Esophagus muscularis mucosa (tissue), 4 donors: ENCODE data around the gene CCNF. TPM values are rescaled to one million over a fixed set of nuclear protein-coding genes. Genes with fewer than 3 reads are reported as not detected.

Source experiments
- DNase-seq: peaks from one replicate; pipeline ENCODE4 v3.0.0-alpha.2; 2017; ENCODE audit errors: extremely low spot score
- H3K27ac ChIP-seq, 4 donors: fragments of 200-600 bp; sonication (generic); replicated peaks in 1 of 4; 1 replicate in 3 of 4; 2 replicates in 1 of 4; pipeline ENCODE4 v1.5.1; 2016 to 2019; ENCODE audit warnings: mild to moderate bottlenecking in 1 of 4
- H3K27me3 ChIP-seq, 4 donors: fragments of 200-600 bp; sonication (generic); one replicate each; pipeline versions ENCODE4 v1.5.1 to v1.6.0; 2016 to 2019
- H3K36me3 ChIP-seq, 4 donors: fragments of 200-600 bp; sonication (generic); one replicate each; pipeline ENCODE4 v1.5.1; 2016 to 2019
- H3K4me1 ChIP-seq, 4 donors: fragments of 200-600 bp; sonication (generic); one replicate each; pipeline ENCODE4 v1.5.1; 2016 to 2019
- H3K4me3 ChIP-seq, 4 donors: fragments of 200-600 bp; sonication (generic); 1 replicate in 2 of 4; 2 replicates in 2 of 4; pipeline ENCODE4 v1.5.1; 2016 to 2019; ENCODE audit warnings: mild to moderate bottlenecking in 4 of 4, moderate library complexity in 1 of 4
- H3K9me3 ChIP-seq, 4 donors: fragments of 200-600 bp; sonication (generic); 1 replicate in 3 of 4; 2 replicates in 1 of 4; pipeline ENCODE4 v1.5.1; 2016 to 2019
- EP300 ChIP-seq: sonication (generic); formaldehyde crosslinking; IDR thresholded peaks from one replicate; pipeline ENCODE4 v1.6.1; 2017; ENCODE audit warnings: antibody characterized with exemption
- POLR2A ChIP-seq: fragments of 450-650 bp; IDR thresholded peaks from one replicate; pipeline ENCODE4 v1.6.1; 2017; ENCODE audit warnings: antibody characterized with exemption, moderate library complexity, mild to moderate bottlenecking, low read depth
- POLR2AphosphoS5 ChIP-seq, 2 donors: sonication (generic); formaldehyde crosslinking; IDR thresholded peaks; one replicate each; pipeline ENCODE4 v1.6.1; 2017; ENCODE audit warnings: antibody characterized with exemption in 2 of 2
- WGBS: methylation state at CpG from one replicate; pipeline ENCODE4 v1.1.5; 2018; 5-methylcytosine and 5-hydroxymethylcytosine counted together
- intact Hi-C: fragments of 100-400 bp; cut with DNase I; formaldehyde crosslinking; loops from one replicate; pipeline ENCODE4 v1.15.1; 2023
- total RNA-seq, 4 donors: library from RNA; depleted of rRNA; stranded (reverse); fragments of >200 nt; gene quantifications; one replicate each; pipeline versions ENCODE4 v1.1.0 to v1.2.1, GENCODE V29; 2016
- TF ChIP-seq, protein P1 (sequence below), 3 experiments: fragments of 200-600 bp in 2 of 3; fragments of 450-650 bp in 1 of 3; sonication (generic) in 2 of 3; IDR thresholded peaks; one replicate each; pipeline ENCODE4 v1.5.1; 2017 to 2019; ENCODE audit warnings: antibody characterized with exemption in 3 of 3, mild to moderate bottlenecking in 2 of 3, moderate library complexity in 1 of 3

Gene CCNF
- total RNA-seq, 4 donors from 2014 or later, result 0.83 to 2.5 (median 1.5) TPM

DNA sequence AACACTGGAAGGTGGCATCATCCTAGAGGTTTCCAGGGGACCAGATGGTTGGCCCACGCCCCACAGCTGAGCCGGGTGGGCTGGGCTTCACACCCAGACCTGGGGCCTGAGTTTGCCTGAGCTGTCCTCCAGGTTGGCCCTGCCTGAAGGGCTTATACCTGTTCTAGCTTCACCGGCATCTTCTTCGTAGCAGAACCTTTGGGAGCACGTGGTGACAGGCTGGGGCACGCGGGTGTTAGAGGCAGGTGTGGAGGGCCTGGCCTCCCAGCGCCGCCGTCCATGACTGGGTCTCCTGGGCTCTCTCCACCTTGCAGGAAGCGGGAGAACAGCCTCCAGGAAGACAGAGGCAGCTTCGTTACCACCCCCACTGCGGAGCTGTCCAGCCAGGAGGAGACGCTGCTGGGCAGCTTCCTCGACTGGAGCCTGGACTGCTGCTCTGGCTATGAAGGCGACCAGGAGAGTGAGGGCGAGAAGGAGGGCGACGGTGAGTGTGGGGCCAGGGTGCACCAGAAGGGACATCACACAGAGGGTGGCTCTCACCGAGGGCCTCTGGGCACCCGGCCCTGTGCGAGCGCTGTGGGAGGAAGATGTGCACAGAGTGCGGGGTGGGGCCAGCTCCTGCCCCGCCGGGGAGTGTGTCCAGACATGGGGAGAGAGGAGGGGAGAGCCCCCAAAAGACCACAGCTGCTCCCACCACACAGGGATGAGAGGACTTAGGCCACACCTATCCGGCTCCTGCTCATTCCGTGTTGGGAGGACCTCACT is 26.0 kb downstream of the CCNF start:
- peaks cover 12 to 16% (median 13%) of the 10 kb centered on the region in 4 donors for H3K4me1 ChIP-seq
- 92% methylated on average over 26 of the region's 28 CpGs for WGBS
- no peaks in the 10 kb centered on the region for H3K27me3 ChIP-seq
- intact Hi-C loops, result loop anchor here (5.0 kb wide), 1 partner anchor 47 kb away; no protein-coding TSS in a partner anchor
- TF ChIP-seq POLR2AphosphoS5 (IDR thresholded peaks at IDR 0.05) (no peak), EP300 (no peak), POLR2A (no peak)
- TF ChIP-seq, protein P1, sequence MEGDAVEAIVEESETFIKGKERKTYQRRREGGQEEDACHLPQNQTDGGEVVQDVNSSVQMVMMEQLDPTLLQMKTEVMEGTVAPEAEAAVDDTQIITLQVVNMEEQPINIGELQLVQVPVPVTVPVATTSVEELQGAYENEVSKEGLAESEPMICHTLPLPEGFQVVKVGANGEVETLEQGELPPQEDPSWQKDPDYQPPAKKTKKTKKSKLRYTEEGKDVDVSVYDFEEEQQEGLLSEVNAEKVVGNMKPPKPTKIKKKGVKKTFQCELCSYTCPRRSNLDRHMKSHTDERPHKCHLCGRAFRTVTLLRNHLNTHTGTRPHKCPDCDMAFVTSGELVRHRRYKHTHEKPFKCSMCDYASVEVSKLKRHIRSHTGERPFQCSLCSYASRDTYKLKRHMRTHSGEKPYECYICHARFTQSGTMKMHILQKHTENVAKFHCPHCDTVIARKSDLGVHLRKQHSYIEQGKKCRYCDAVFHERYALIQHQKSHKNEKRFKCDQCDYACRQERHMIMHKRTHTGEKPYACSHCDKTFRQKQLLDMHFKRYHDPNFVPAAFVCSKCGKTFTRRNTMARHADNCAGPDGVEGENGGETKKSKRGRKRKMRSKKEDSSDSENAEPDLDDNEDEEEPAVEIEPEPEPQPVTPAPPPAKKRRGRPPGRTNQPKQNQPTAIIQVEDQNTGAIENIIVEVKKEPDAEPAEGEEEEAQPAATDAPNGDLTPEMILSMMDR (IDR thresholded peaks at IDR 0.05), result no peak
- H3K4me3 ChIP-seq, result no peak overlapping the region
- no peaks in the 10 kb centered on the region for H3K9me3 ChIP-seq
- DNase-seq, result no peak
- H3K36me3 ChIP-seq, result peaks cover 0 to 21% (median 9%) of the 10 kb centered on the region in 4 donors
- no peak overlapping the region for H3K27ac ChIP-seq

DNA sequence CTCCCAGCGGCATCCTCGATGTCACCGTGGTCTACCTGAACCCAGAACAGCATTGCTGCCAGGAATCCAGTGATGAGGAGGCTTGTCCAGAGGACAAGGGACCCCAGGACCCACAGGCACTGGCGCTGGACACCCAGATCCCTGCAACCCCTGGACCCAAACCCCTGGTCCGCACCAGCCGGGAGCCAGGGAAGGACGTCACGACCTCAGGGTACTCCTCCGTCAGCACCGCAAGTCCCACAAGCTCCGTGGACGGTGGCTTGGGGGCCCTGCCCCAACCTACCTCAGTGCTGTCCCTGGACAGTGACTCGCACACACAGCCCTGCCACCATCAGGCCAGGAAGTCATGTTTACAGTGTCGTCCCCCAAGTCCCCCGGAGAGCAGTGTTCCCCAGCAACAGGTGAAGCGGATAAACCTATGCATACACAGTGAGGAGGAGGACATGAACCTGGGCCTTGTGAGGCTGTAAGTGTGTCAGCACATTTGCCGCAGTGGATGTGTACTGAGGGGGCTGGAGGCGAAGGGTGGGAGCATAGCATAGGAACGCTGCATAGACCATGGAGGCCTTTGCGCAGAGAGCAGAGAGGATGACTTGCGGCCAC is 27.4 kb downstream of the CCNF start:
- no peak overlapping the region for H3K27ac ChIP-seq
- H3K9me3 ChIP-seq, result no peaks in the 10 kb centered on the region
- no peaks in the 10 kb centered on the region for H3K27me3 ChIP-seq
- 94% methylated on average over 17 of the region's 21 CpGs for WGBS
- intact Hi-C loops, result loop anchor here (2.0 to 5.0 kb wide), 2 partner anchors 26 to 46 kb away; no protein-coding TSS in a partner anchor
- TF ChIP-seq POLR2A (no peak), EP300 (no peak), POLR2AphosphoS5 (IDR thresholded peaks at IDR 0.05) (no peak)
- TF ChIP-seq, protein P1 (IDR thresholded peaks at IDR 0.05), result no peak
- peaks cover 0 to 21% (median 9%) of the 10 kb centered on the region in 4 donors for H3K36me3 ChIP-seq
- no peak for DNase-seq
- peaks cover 15 to 20% (median 17%) of the 10 kb centered on the region in 4 donors for H3K4me1 ChIP-seq
- no peak overlapping the region for H3K4me3 ChIP-seq

DNA sequence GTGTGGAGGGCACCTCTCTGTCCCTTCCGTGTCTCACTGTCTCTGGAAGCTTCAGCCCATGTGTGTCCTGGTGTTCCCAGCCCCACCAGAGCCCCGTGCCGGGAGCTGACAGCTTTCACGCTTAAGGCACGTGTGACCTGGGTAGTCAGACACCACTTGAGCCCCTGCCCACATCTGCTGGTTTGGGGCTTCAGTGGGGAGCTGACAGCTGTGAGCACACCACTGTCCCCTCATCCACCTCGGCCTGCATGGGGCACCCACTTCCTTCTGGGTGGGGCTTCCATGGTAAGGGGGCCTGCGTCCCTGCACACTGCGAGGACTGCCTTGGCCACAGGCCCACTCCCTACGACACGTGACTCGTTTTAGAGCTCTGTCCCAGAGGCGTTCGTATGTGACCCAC is 28.0 kb downstream of the CCNF start:
- Histone ChIP-seq H3K4me1 (peaks cover 15 to 20% (median 17%) of the 10 kb centered on the region in 4 donors), H3K4me3 (no peak overlapping the region), H3K9me3 (no peaks in the 10 kb centered on the region), H3K27me3 (no peaks in the 10 kb centered on the region), H3K36me3 (peaks cover 0 to 21% (median 9%) of the 10 kb centered on the region in 4 donors), H3K27ac (no peak overlapping the region)
- intact Hi-C loops, result loop anchor here (2.0 to 5.0 kb wide), 2 partner anchors 26 to 45 kb away; no protein-coding TSS in a partner anchor
- WGBS, result 68% methylated on average over 11 of the region's 13 CpGs
- DNase-seq, result no peak
- TF ChIP-seq POLR2AphosphoS5 (IDR thresholded peaks at IDR 0.05), result no peak
- no peak for TF ChIP-seq EP300
- TF ChIP-seq, protein P1 (IDR thresholded peaks at IDR 0.05), result no peak
- TF ChIP-seq POLR2A, result no peak

DNA sequence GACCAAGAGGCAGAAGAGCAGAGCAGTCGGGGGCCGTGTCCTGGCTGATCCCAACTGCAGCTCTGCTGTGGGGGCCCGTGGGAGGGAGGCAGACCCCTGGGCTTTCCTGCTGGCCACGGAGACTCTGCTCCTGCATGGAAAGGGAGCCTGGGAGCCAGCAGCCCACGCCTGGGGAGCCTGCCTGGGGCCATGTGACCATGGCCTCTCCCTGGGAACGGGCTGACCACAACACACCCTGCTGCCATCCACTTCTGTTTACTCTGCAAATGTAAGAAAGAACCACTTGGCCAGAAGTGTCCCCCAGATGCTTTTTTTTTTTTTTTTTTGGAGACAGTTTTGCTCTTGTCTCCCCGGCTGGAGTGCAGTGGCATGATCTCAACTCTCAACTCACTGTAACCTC is 28.7 kb downstream of the CCNF start:
- Histone ChIP-seq H3K27me3 (no peaks in the 10 kb centered on the region), H3K4me3 (no peak overlapping the region), H3K9me3 (no peaks in the 10 kb centered on the region), H3K27ac (no peak overlapping the region), H3K36me3 (peaks cover 0 to 21% (median 9%) of the 10 kb centered on the region in 4 donors), H3K4me1 (peaks cover 15 to 20% (median 17%) of the 10 kb centered on the region in 4 donors)
- intact Hi-C loops, result loop anchor here (2.0 to 5.0 kb wide), 2 partner anchors 27 to 44 kb away; no protein-coding TSS in a partner anchor
- 81% methylated on average over 5 of the region's 7 CpGs for WGBS
- no peak for DNase-seq
- TF ChIP-seq, protein P1 (IDR thresholded peaks at IDR 0.05), result no peak
